H1 (cell line): ENCODE measurements around the gene RAB1A. TPM values are rescaled to one million over a fixed set of nuclear protein-coding genes. Genes with fewer than 3 reads are reported as not detected.

ENCODE experiments used
- MAFK ChIP-seq: IDR thresholded peaks from 2 replicates; pipeline ENCODE4 v1.6.1; 2012; ENCODE audit warnings: low read depth, mild to moderate bottlenecking, improper control_type of control experiment, low read length
- TEAD4 ChIP-seq: IDR thresholded peaks from 2 replicates; pipeline ENCODE4 v1.6.1; 2012; ENCODE audit warnings: low read depth, low read length, inconsistent platforms, mixed read lengths
- polyA plus RNA-seq, 7 experiments: library from polyadenylated mRNA; depleted of rRNA in 3 of 7; stranded (reverse) in 5 of 7; unstranded in 2 of 7; fragments of >200 nt in 5 of 7; fragments of 200-250 nt in 2 of 7; gene quantifications; 1 replicate in 5 of 7; 2 replicates in 1 of 7; 4 replicates in 1 of 7; pipeline versions ENCODE4 v1.2.1 to v1.2.3, GENCODE V29; 2011 to 2013; ENCODE audit warnings: missing spikeins in 2 of 7, mixed read lengths in 2 of 7
- total RNA-seq: library from RNA; stranded (reverse); fragmentation: NEBNext Ultra II Directional; extraction: Animal tissue kit (Norgen Biotek cat#: 25700); gene quantifications from 2 replicates; pipeline ENCODE4 v1.2.1, GENCODE V29; 2021

Gene RAB1A
- total and polyA plus RNA-seq, 2 of the 8 experiments (the other 6 are each of a cell fraction or from before 2014, with no cell fraction given): 77.9 to 120 TPM

DNA sequence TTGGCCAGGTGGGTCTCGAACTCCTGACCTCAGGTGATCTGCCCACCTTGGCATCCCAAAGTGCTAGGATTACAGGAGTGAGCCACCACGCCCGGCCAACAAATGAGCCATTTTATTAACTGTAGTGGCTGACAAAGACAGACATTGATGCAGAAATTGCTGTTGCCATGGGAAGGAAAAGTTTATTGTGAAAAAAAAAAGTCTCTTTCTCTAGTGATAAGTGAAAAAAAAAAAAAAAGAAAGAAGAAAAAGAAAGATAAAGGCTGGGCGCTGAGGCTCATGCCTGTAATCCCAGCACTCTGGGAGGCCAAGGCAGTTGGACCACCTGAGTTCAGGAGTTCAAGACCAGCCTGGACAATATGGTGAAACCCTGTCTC, 39.8 kb upstream of the RAB1A start (continued):
- TF ChIP-seq MAFK (no peak), TEAD4 (no peak)
